ENCODE data around the gene C20orf144.
"Not testable (repeated sequence)": the region's sequence is repeated elsewhere in the genome, so short reads cannot be mapped to it uniquely, and the experiment has no call there.

DNA sequence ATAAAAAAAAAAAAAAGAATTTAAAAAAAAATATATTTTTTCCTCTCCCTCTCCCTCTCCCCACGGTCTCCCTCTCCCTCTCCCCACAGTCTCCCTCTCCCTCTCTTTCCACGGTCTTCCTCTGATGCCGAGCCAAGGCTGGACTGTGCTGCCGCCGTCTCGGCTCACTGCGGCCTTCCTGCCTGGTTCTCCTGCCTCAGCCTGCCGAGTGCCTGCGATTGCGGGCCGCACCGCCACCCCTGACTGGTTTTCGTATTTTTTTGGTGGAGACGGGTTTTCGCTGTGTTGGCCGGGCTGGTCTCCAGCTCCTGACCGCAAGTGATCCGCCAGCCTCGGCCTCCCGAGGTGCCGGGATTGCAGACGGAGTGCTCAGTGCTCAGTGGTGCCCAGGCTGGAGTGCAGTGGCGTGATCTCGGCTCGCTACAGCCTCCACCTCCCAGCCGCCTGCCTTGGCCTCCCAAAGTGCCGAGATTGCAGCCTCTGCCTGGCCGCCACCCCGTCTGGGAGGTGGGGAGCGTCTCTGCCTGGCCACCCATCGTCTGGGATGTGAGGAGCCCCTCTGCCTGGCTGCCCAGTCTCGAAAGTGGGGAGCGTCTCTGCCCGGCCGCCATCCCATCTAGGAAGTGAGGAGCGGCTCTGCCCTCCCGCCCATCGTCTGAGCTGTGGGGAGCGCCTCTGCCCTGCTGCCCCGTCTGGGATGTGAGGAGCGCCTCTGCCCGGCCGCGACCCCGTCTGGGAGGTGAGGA lies 38.7 kb downstream of the C20orf144 start:
- not testable (repeated sequence) for TF ChIP-seq POLR2AphosphoS5, EP300 (IDR thresholded peaks at IDR 0.05)
- TF ChIP-seq, protein P1, sequence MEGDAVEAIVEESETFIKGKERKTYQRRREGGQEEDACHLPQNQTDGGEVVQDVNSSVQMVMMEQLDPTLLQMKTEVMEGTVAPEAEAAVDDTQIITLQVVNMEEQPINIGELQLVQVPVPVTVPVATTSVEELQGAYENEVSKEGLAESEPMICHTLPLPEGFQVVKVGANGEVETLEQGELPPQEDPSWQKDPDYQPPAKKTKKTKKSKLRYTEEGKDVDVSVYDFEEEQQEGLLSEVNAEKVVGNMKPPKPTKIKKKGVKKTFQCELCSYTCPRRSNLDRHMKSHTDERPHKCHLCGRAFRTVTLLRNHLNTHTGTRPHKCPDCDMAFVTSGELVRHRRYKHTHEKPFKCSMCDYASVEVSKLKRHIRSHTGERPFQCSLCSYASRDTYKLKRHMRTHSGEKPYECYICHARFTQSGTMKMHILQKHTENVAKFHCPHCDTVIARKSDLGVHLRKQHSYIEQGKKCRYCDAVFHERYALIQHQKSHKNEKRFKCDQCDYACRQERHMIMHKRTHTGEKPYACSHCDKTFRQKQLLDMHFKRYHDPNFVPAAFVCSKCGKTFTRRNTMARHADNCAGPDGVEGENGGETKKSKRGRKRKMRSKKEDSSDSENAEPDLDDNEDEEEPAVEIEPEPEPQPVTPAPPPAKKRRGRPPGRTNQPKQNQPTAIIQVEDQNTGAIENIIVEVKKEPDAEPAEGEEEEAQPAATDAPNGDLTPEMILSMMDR (IDR thresholded peaks at IDR 0.05): not testable (repeated sequence)
